H1 (cell line): ENCODE data around the gene ANAPC1. TPM values are rescaled to one million over a fixed set of nuclear protein-coding genes. Genes with fewer than 3 reads are reported as not detected.

Experiments used
- CTCF ChIA-PET: fragments of 300-600 bp; sonication (Branson Sonifier 250); formaldehyde crosslinking; loops from one replicate; lab custom pipeline; 2021; ENCODE audit not compliant: partially characterized antibody; lab: Charles Lee
- POLR2A ChIA-PET: fragments of 300-600 bp; sonication (Branson Sonifier 250); formaldehyde crosslinking; loops from one replicate; lab custom pipeline; 2021; ENCODE audit warnings: inconsistent platforms; ENCODE audit not compliant: partially characterized antibody; lab: Charles Lee
- DNase-seq, 2 experiments: peaks; one replicate each; pipeline versions ENCODE4 v3.0.0 to v3.0.0-alpha.2; 2010 to 2022; ENCODE audit warnings: low spot score in 2 of 2, low read depth in 1 of 2, mixed read lengths in 1 of 2
- FAIRE-seq: peaks from 2 replicates; lab custom pipeline; 2011; peaks lifted over from hg19 to GRCh38; lab: Jason Lieb, UNC
- H2AFZ ChIP-seq: 2 replicates; pipeline ENCODE4 v1.8.1; 2012; ENCODE audit warnings: low read length, inconsistent platforms
- H2AK5ac ChIP-seq: 2 replicates; pipeline ENCODE4 v1.6.1; 2013; ENCODE audit warnings: low read depth, low read length
- H2BK120ac ChIP-seq: replicated peaks from 2 replicates; pipeline ENCODE3; 2013; ENCODE audit warnings: low read depth, low read length, inconsistent platforms
- H2BK12ac ChIP-seq: 2 replicates; pipeline ENCODE4 v1.6.1; 2013; ENCODE audit warnings: low read depth, low read length
- H2BK15ac ChIP-seq: 2 replicates; pipeline ENCODE4 v1.6.1; 2013; ENCODE audit warnings: low read length
- H2BK20ac ChIP-seq: 2 replicates; pipeline ENCODE4 v1.6.1; 2013; ENCODE audit warnings: low read length
- H2BK5ac ChIP-seq: 2 replicates; pipeline ENCODE4 v1.6.1; 2013; ENCODE audit warnings: low read depth, low read length
- H3K14ac ChIP-seq: 2 replicates; pipeline ENCODE4 v1.6.1; 2013; ENCODE audit warnings: inconsistent platforms; ENCODE audit not compliant: insufficient read length
- H3K18ac ChIP-seq: 2 replicates; pipeline ENCODE4 v1.6.1; 2013; ENCODE audit warnings: low read length; ENCODE audit errors: extremely low read depth
- H3K23ac ChIP-seq: 2 replicates; pipeline ENCODE4 v1.6.1; 2013; ENCODE audit warnings: inconsistent platforms; ENCODE audit not compliant: insufficient read length
- H3K23me2 ChIP-seq: 2 replicates; pipeline ENCODE4 v1.6.1; 2013; ENCODE audit warnings: low read depth, low read length
- H3K27ac ChIP-seq: 2 replicates; pipeline ENCODE4 v1.6.1; 2011; ENCODE audit warnings: low read depth, low read length, inconsistent platforms
- H3K27me3 ChIP-seq, 4 experiments: replicated peaks in 1 of 4; 1 replicate in 1 of 4; 2 replicates in 3 of 4; pipeline versions ENCODE4 v1.6.1 to v1.8.1; 2011 to 2013; ENCODE audit warnings: low read length in 3 of 4, mild to moderate bottlenecking in 3 of 4, inconsistent platforms in 2 of 4, mixed read lengths in 2 of 4, moderate library complexity in 1 of 4; ENCODE audit not compliant: control insufficient read depth in 3 of 4, insufficient read depth in 3 of 4; ENCODE audit errors: extremely low read depth in 1 of 4
- H3K36me3 ChIP-seq, 4 experiments: 2 replicates each; pipeline versions ENCODE4 v1.6.1 to v1.8.1; 2011 to 2013; ENCODE audit warnings: mild to moderate bottlenecking in 4 of 4, low read length in 3 of 4, moderate library complexity in 2 of 4, control low read depth in 1 of 4, inconsistent platforms in 1 of 4; ENCODE audit not compliant: insufficient read depth in 4 of 4, control insufficient read depth in 2 of 4
- H3K4ac ChIP-seq: replicated peaks from 2 replicates; pipeline ENCODE3; 2013; ENCODE audit warnings: low read length, low read depth, mixed read lengths, inconsistent platforms; ENCODE audit not compliant: insufficient read length
- H3K4me1 ChIP-seq, 4 experiments: replicated peaks in 1 of 4; 1 replicate in 1 of 4; 2 replicates in 3 of 4; pipeline versions ENCODE4 v1.6.1 to v1.8.1; 2011 to 2013; ENCODE audit warnings: low read length in 3 of 4, inconsistent platforms in 2 of 4, mixed read lengths in 1 of 4; ENCODE audit not compliant: insufficient read depth in 4 of 4, control insufficient read depth in 3 of 4
- H3K4me2 ChIP-seq, 2 experiments: 2 replicates each; pipeline versions ENCODE4 v1.6.1 to v1.8.1; 2011 to 2013; ENCODE audit warnings: low read depth in 2 of 2, low read length in 2 of 2, control low read depth in 1 of 2, inconsistent platforms in 1 of 2, mild to moderate bottlenecking in 1 of 2; ENCODE audit not compliant: insufficient read depth in 1 of 2
- H3K4me3 ChIP-seq, 4 experiments: fragments of 200-600, 300-600 bp in 1 of 4; sonication (generic), shearing (Covaris generic), sonication (Bioruptor Twin) in 1 of 4; 2 replicates each; pipeline versions ENCODE4 v1.5.1 to v1.8.1; 2011 to 2016; ENCODE audit warnings: low read length in 4 of 4, low read depth in 3 of 4, control low read depth in 2 of 4, inconsistent platforms in 2 of 4, mild to moderate bottlenecking in 2 of 4, mixed read lengths in 1 of 4, moderate library complexity in 1 of 4; ENCODE audit not compliant: insufficient read depth in 2 of 4; ENCODE audit errors: extremely low read depth in 1 of 4
- H3K56ac ChIP-seq: replicated peaks from 2 replicates; pipeline ENCODE3; 2013; ENCODE audit warnings: low read depth, mild to moderate bottlenecking, mixed read lengths, low read length, inconsistent platforms; ENCODE audit not compliant: insufficient read length
- H3K79me1 ChIP-seq: 2 replicates; pipeline ENCODE4 v1.6.1; 2013; ENCODE audit warnings: low read depth, low read length, control low read depth
- H3K79me2 ChIP-seq, 2 experiments: 2 replicates each; pipeline versions ENCODE4 v1.6.1 to v1.8.1; 2012 to 2013; ENCODE audit warnings: low read length in 2 of 2, mild to moderate bottlenecking in 2 of 2, inconsistent platforms in 1 of 2; ENCODE audit not compliant: insufficient read depth in 2 of 2, control insufficient read depth in 1 of 2
- H3K9ac ChIP-seq, 4 experiments: replicated peaks in 1 of 4; 1 replicate in 1 of 4; 2 replicates in 3 of 4; pipeline versions ENCODE4 v1.6.1 to v1.8.1; 2011 to 2013; ENCODE audit warnings: low read depth in 3 of 4, low read length in 3 of 4, control low read depth in 2 of 4, mild to moderate bottlenecking in 2 of 4, moderate library complexity in 2 of 4, inconsistent platforms in 1 of 4; ENCODE audit errors: extremely low read depth in 1 of 4
- H3K9me3 ChIP-seq, 2 experiments: 2 replicates each; pipeline versions ENCODE4 v1.6.1 to v1.8.1; 2012 to 2013; ENCODE audit warnings: mild to moderate bottlenecking in 2 of 2, moderate library complexity in 2 of 2, control low read depth in 1 of 2, inconsistent platforms in 1 of 2, low read depth in 1 of 2, low read length in 1 of 2, mixed read lengths in 1 of 2; ENCODE audit not compliant: insufficient read depth in 2 of 2
- H4K20me1 ChIP-seq, 2 experiments: replicated peaks in 1 of 2; 2 replicates each; pipeline versions ENCODE3 to v1.8.1; 2011 to 2013; ENCODE audit warnings: inconsistent platforms in 2 of 2, low read length in 2 of 2, mild to moderate bottlenecking in 1 of 2; ENCODE audit not compliant: insufficient read depth in 2 of 2, control insufficient read depth in 1 of 2
- H4K5ac ChIP-seq: 2 replicates; pipeline ENCODE4 v1.6.1; 2013; ENCODE audit warnings: low read length, low read depth, mixed read lengths, inconsistent platforms; ENCODE audit not compliant: insufficient read length
- H4K8ac ChIP-seq: 2 replicates; pipeline ENCODE4 v1.8.0; 2013; ENCODE audit warnings: mild to moderate bottlenecking, moderate library complexity, low read length, inconsistent platforms; ENCODE audit not compliant: insufficient read depth; ENCODE audit errors: extremely low read depth
- H4K91ac ChIP-seq: replicated peaks from 2 replicates; pipeline ENCODE3; 2013; ENCODE audit warnings: low read length, mixed read lengths, inconsistent platforms; ENCODE audit not compliant: insufficient read length
- HDAC6 ChIP-seq: IDR thresholded peaks from one replicate; pipeline ENCODE4 v1.7.1; 2012; ENCODE audit warnings: low read depth, mild to moderate bottlenecking, inconsistent platforms, low read length, moderate library complexity
- TBP ChIP-seq: IDR thresholded peaks from 2 replicates; pipeline ENCODE4 v1.6.1; 2011; ENCODE audit warnings: low read depth, low read length, improper control_type of control experiment
- TEAD4 ChIP-seq: IDR thresholded peaks from 2 replicates; pipeline ENCODE4 v1.6.1; 2012; ENCODE audit warnings: low read depth, low read length, inconsistent platforms, mixed read lengths
- WGBS, 2 experiments: shearing (Covaris generic) in 1 of 2; methylation state at CpG; one replicate each; pipeline versions ENCODE4 v1.1.6 to v1.1.7; 2013 to 2015; ENCODE audit warnings: low lambda C conversion rate in 2 of 2, mixed read lengths in 2 of 2, inconsistent platforms in 1 of 2, low coverage in 1 of 2, missing lambda C conversion rate in 1 of 2; ENCODE audit not compliant: insufficient replicate concordance in 2 of 2, insufficient coverage in 1 of 2, insufficient read length in 1 of 2; ENCODE audit errors: extremely low coverage in 1 of 2, missing lambda C conversion rate in 1 of 2; 5-methylcytosine and 5-hydroxymethylcytosine counted together
- polyA plus RNA-seq, 7 experiments: library from polyadenylated mRNA; depleted of rRNA in 3 of 7; stranded (reverse) in 5 of 7; unstranded in 2 of 7; fragments of >200 nt in 5 of 7; fragments of 200-250 nt in 2 of 7; gene quantifications; 1 replicate in 5 of 7; 2 replicates in 1 of 7; 4 replicates in 1 of 7; pipeline versions ENCODE4 v1.2.1 to v1.2.3, GENCODE V29; 2011 to 2013; ENCODE audit warnings: missing spikeins in 2 of 7, mixed read lengths in 2 of 7
- total RNA-seq: library from RNA; stranded (reverse); fragmentation: NEBNext Ultra II Directional; extraction: Animal tissue kit (Norgen Biotek cat#: 25700); gene quantifications from 2 replicates; pipeline ENCODE4 v1.2.1, GENCODE V29; 2021

Gene ANAPC1
- total and polyA plus RNA-seq, 2 of the 8 experiments (the other 6 are each of a cell fraction or from before 2014, with no cell fraction given), result 46.6 to 107 TPM

DNA sequence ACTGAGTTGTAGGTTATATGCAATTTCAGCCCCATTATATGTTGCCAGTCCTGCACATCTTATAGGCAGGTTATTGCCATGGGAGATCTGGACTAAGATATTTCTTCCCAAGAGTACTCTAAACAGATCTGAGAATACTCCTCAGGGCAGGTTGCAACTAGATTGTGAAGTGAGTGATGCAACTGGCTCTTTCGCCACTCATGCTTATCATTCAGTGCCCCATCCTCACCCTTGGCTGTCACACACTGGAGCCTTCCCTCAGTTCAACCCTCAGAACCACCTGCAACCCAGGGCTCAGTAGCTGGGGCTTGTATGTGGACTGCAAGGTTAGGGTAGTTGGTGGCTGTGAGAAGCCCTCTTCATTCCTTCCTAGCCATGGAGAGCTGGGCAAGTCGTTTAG is 28.6 kb upstream of the ANAPC1 start:
- Histone ChIP-seq H2BK15ac (no peak overlapping the region), H3K23ac (no peak overlapping the region), H2BK12ac (no peak overlapping the region), H3K79me1 (no peaks in the 10 kb centered on the region), H4K91ac (no peak overlapping the region), H3K23me2 (no peaks in the 10 kb centered on the region), H3K36me3 (no peaks in the 10 kb centered on the region), H2AK5ac (no peak overlapping the region), H3K56ac (no peak overlapping the region), H4K8ac (no peak overlapping the region), H3K4me1 (no peaks in the 10 kb centered on the region), H3K27me3 (no peaks in the 10 kb centered on the region), H3K4me2 (no peak overlapping the region), H2BK20ac (no peak overlapping the region), H2BK120ac (no peak overlapping the region), H3K4ac (no peak overlapping the region), H3K27ac (no peak overlapping the region), H3K9me3 (no peaks in the 10 kb centered on the region), H4K5ac (no peak overlapping the region), H4K20me1 (no peaks in the 10 kb centered on the region), H2BK5ac (no peak overlapping the region), H3K9ac (no peak overlapping the region), H3K14ac (no peak overlapping the region), H3K79me2 (no peaks in the 10 kb centered on the region), H3K4me3 (no peak overlapping the region), H2AFZ (no peak overlapping the region), H3K18ac (no peak overlapping the region)
- ChIA-PET POLR2A (no interaction called here), CTCF (interaction anchor here (0.6 to 0.7 kb wide), 2 partner anchors 9 to 1905 kb away, joined by 3 to 4 read pairs; no protein-coding TSS in a partner anchor)
- FAIRE-seq (no peak), DNase-seq (no peak)
- 88% methylated on average over 2 of the region's 2 CpGs; no CpG with 5 or more reads in 1 of the 2 experiments for WGBS, 2 experiments
- TF ChIP-seq TBP (no peak), TEAD4 (no peak), HDAC6 (no peak)
